EH (cell line): Measurements from ENCODE around the gene HS6ST1.
A peak's percentile ranks its signal among the peaks of the same experiment; 100 is the strongest.

Source experiments
- DNase-seq: peaks from one replicate; pipeline ENCODE4 v3.0.0-alpha.2; 2015; ENCODE audit warnings: low read depth

The HS6ST1 gene

DNA sequence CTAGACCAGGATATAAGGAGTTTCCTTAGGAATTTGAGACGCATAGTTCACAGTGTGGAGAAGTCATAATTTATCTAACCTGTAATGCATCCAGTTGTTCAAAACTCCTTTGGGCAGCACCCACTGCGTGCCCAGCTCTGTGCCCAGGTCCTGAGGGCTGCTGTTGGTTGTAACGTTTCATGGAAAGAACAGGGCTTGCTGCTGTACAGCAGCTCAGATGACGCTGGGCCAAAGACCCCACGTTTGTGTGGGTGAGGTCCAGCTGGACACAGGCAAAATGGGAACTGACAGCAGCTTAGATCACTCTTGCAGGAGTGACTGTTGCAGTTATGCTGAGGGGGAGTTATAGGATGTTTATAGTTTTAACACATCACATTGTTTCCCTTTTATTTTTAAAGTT lies 30.0 kb upstream of the HS6ST1 start:
- DNase-seq: no peak

DNA sequence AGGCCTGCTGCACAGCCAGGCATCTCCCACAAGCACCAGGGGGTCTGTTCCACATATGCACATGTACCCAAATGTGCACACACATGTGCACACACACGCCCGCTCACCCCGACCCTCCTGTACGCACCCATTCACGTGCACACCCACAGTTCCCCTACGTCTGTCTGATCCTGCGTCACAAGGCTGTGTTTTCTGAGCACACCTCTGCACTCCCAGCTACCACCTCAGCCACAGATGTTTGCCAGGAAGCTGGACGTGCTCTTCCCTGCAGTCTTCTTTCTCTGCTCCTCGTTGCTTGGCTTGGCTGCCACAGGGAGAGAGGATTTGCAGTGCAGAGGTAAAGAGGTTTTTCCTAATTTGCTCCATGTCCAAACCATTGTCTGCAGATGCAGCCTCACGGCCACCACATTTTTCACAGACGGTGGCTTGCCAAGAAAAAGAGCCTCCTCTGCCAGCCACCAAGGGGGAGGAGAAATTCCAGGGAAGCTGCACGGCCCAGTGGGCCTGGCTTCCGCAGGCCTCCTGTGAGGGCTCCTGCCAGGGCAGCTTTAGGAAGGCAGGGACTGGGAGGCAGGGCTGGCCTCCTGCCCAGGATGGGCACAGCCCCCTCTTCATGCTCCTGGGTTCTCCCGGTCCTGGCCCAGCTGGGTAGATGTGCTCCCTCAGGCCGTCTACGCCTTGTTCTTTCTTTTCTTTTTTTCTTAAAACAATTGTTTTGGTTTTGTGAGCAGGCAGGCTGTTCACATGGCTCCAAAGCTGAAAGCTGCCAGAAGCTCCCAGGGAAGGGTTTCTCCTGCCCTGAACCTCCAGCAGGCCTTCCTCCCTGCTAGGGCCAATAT lies 29.3 kb upstream of the HS6ST1 start:
- DNase-seq: peak; percentile 82

GRCh38 chr2:128347171-128347558 lies 28.5 kb upstream of the HS6ST1 start:
- no peak for DNase-seq

DNA sequence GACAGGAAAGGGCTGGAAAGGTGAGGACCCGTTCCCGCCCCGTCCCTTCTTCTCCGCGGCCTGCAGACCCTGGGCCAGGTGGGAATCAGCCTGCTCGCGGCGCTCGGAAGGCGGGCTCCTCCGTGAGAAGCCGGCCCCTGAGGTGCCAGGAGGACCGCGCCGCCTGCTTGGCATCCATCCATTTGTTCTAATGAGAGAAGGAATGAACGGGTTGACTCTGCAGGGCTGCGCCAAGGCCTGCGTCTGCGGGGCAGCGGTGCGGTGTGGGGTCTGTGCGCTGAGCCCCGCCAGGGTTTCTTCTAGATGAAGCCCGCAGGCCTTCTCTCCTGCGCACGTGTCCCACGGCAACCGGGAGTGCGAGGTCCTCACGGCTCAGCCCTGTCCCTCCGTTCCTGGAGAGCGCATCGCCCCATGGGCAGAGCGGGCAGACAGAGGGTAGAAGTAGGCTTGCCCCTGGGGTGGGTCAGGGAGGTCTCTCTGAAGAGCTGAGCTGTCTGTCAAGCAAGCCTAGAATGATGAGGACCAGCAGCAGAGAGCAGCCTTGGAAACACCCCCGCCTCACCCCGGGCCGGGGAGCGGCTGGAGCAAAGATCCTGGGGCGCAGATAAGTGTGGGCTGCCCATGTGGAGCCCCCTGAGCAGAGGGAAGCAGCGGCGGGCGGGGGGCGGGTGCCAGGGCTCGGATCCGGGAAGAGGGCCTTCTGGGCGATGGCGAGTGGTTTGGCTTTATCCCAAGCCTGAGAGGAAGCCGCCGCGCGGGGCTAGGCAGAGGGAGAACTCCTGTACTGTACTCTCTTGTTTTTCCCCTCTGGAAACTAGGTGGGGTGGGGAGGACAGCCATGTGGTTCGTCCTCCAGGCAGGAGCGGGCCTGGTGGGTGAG lies 27.9 kb upstream of the HS6ST1 start:
- no peak for DNase-seq

- DNase-seq: no peak
These were observed 26.9 kb upstream of the HS6ST1 start for GRCh38 chr2:128345436-128346165.

GRCh38 chr2:128344101-128344500 lies 25.4 kb upstream of the HS6ST1 start:
- DNase-seq: no peak

DNA sequence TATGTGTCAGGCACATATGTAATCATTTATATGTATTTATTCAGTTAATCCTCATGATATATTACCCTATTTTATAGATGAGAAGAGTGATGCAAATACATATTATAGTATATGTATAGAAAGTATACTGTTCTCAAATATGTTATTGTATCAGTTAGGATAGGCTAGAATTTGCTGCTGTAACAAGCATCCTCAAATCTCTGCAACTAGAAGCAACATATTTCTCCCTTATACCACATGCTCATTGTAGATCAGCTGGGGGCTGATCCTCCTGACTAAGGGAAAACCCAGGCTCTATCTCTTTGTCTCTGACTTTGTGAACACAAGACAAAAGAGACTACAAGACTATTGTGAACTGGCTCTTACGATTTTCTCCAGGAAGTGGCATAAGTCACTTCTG lies 24.8 kb upstream of the HS6ST1 start:
- DNase-seq: no peak

DNA sequence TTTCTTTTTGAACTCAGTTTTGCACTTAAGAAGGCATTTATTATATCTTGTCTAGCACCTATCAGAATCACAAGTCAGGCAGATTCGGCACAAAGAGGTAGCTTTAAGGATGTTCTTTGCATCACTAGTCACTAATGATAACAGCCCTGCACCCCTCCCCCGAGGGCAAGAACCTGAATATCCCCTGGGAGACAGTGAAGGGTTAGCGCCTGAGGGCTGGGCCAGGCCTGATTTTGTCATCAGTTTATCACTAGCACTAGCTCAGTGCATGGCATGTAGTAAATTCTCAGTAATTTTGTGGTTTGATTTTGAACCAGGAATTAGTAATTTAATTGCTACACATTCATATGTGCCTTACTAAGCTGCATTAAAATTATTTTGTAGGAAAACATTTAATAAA lies 23.9 kb upstream of the HS6ST1 start:
- DNase-seq: peak; percentile 59

DNA sequence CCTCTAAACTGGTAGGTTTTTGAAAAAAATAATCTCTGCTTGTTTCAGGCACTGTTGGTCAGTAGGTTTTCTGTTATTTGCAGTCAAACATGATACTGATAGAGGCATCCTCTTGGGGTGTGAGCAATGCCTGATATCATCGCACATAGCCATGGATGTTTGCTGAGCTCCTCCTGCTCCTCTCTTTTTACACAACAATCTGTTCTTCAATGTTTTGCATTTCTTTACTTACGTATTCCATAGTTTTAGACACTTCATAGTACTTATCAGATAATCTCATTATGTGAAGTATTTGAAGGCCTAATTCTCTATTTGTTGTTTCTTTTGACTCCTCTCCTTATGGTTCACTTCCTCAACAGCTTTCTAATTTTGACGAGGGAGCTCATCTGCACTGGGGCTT lies 23.0 kb upstream of the HS6ST1 start:
- DNase-seq: no peak

- no peak for DNase-seq
These were observed 13.5 kb upstream of the HS6ST1 start for GRCh38 chr2:128332091-128332634.

DNA sequence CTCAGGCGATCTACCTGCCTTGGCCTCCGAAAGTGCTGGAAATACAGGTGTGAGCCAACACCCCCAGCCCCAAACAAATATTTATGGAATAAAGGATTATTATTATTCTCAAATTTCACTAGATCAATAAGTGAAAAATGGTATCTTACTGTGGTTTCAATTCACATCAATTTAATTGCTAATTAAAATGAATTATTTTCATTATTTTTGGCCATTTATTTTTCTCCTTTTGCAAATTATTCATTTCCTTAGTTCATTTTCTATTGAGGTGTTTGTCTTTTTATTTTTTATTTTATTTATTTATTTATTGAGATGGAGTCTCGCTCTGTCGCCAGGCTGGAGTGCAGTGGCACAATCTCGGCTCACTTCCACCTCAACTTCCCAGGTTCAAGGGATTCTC lies 11.9 kb upstream of the HS6ST1 start:
- no peak for DNase-seq

GRCh38 chr2:128329607-128330006 lies 10.9 kb upstream of the HS6ST1 start:
- DNase-seq: peak; percentile 79

DNA sequence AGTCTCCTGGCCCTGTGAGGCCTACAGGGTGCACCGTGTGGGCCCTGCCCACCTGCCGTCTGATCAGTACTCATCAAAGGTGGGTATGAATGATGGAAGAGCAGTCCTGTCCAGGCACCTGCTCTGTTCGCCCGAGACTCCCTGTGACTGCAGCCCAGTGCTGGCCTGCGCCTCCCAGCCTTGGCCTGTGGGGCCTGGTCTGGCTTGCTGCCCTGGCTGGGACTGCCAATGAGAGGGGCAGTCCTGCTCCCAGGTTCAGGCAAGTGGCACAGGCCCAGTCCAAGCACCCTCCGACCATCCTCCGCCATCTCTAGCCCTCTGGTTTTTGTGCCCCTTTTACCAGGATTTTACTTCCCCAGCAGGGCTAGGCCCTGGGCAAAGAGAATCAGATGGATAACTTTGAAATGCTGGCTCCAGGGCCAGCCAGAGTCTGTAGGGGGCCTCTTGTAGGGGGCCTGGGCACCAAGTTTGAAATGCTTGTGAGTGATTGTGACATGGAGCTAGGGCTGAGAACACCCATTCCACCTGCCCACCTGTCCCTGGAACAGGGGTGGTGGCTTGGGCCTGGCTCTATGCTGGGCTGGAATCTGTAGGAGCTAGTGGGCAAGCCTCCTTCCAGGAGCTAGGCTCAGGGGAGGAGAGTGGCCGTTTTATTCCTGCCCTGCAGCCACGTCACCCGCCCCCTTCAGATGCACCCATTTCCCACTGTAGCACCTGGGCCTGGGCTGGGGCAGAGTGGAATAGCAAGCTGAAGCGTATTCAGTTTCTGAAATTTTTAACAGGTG lies 8.7 kb upstream of the HS6ST1 start:
- no peak for DNase-seq

DNA sequence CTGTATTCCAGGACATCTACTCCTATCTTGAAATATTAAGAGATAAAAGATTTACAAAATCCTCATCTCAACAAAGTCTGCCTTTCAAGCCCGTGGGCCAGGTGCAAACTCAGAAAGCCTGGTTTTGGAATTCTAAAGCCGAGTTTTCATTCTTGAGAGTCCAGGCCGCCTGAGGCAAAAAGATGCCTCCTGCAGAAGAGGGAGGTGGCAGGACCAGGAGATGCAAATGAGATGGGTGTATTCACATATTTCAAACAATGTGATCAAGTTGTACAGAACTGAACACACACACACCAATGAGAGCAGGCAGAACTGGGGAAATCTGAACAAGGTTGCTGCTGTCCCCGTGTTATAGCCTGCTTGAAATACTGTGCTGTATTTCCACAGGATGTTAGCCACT lies 7.7 kb upstream of the HS6ST1 start:
- no peak for DNase-seq

DNA sequence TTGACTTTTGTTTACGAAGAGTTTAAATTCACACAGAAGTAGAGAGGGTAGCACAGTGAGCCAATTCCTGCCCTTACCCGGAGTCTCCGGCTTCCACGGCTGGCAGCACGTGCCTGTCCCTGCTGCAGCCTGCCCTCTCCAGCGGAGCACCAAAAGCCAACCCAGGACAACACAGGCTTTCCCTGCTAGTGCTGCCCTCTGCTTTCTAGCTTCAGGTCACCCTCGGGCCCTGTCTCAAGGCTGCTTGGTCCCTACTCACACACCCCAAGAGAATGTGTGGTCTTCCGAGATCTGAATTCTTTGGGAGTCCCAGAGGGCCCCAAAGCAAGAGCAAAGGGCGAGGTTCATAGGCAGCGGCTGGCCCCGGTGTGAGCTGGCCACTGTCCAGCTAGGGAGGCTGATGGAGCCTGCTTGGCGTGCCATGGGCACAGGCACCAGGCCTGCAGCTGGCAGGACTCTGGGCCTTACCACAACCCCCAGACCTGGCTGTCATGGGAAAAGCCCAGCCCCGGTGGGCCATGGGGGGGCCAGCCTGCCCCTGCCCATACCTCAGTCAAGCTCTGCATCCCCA lies 7.0 kb upstream of the HS6ST1 start:
- no peak for DNase-seq

GRCh38 chr2:128324897-128325410 lies 6.3 kb upstream of the HS6ST1 start:
- no peak for DNase-seq

- DNase-seq: no peak
These were observed 5.6 kb upstream of the HS6ST1 start for GRCh38 chr2:128324008-128324896.

- DNase-seq: no peak
These were observed 4.9 kb upstream of the HS6ST1 start for GRCh38 chr2:128323555-128323931.

GRCh38 chr2:128322715-128323554 lies 4.3 kb upstream of the HS6ST1 start:
- DNase-seq: no peak
